ENCODE results near the gene TBXAS1.

Gene TBXAS1

GRCh38 chr7:140005341-140005740 lies 176.3 kb downstream of the TBXAS1 start:
- Histone ChIP-seq H3K36me3 (ENCODE audit: insufficient read depth, low read length) (no peaks in the 10 kb centered on the region), H3K9me3 (ENCODE audit: low read depth, low read length) (no peaks in the 10 kb centered on the region), H3K27ac (no peak overlapping the region), H3K4me3 (no peak overlapping the region), H3K9ac (ENCODE audit: insufficient read length) (no peak overlapping the region)
- no peak for DNase-seq (ENCODE audit: low read depth, low spot score)
- no peak for TF ChIP-seq POLR2AphosphoS5 (IDR thresholded peaks at IDR 0.05; ENCODE audit: borderline replicate concordance, low read depth, low read length)

- H3K36me3 ChIP-seq (ENCODE audit: insufficient read depth, low read length), result no peaks in the 10 kb centered on the region
- no peak for TF ChIP-seq EZH2 (IDR thresholded peaks at IDR 0.05)
- no peak for TF ChIP-seq POLR2AphosphoS5 (IDR thresholded peaks at IDR 0.05; ENCODE audit: borderline replicate concordance, low read depth, low read length)
- no peak for TF ChIP-seq FOXP2 (optimal IDR thresholded peaks at IDR 0.05; ENCODE audit: control extremely low read depth, extremely low read length, insufficient read depth)
- no peak overlapping the region for H3K9ac ChIP-seq (ENCODE audit: insufficient read length)
- no peak for DNase-seq (ENCODE audit: low read depth, low spot score)
- no peak overlapping the region for H3K4me3 ChIP-seq
- no peaks in the 10 kb centered on the region for H3K9me3 ChIP-seq (ENCODE audit: low read depth, low read length)
- no peak overlapping the region for H3K27ac ChIP-seq
Measured at GRCh38 chr7:140005754-140006503, 176.9 kb downstream of the TBXAS1 start.

- Histone ChIP-seq H3K4me3 (no peak overlapping the region), H3K36me3 (ENCODE audit: insufficient read depth, low read length) (no peaks in the 10 kb centered on the region), H3K27ac (no peak overlapping the region), H3K9me3 (ENCODE audit: low read depth, low read length) (no peaks in the 10 kb centered on the region), H3K9ac (ENCODE audit: insufficient read length) (no peak overlapping the region)
- no peak for DNase-seq (ENCODE audit: low read depth, low spot score)
- no peak for TF ChIP-seq EZH2 (IDR thresholded peaks at IDR 0.05)
- no peak for TF ChIP-seq POLR2AphosphoS5 (IDR thresholded peaks at IDR 0.05; ENCODE audit: borderline replicate concordance, low read depth, low read length)
- TF ChIP-seq FOXP2 (optimal IDR thresholded peaks at IDR 0.05; ENCODE audit: control extremely low read depth, extremely low read length, insufficient read depth), result no peak
Measured at GRCh38 chr7:140006600-140006999, 177.5 kb downstream of the TBXAS1 start.

GRCh38 chr7:140007051-140007690 lies 178.1 kb downstream of the TBXAS1 start:
- Histone ChIP-seq H3K36me3 (ENCODE audit: insufficient read depth, low read length) (no peaks in the 10 kb centered on the region), H3K9me3 (ENCODE audit: low read depth, low read length) (no peaks in the 10 kb centered on the region), H3K9ac (ENCODE audit: insufficient read length) (no peak overlapping the region), H3K4me3 (no peak overlapping the region), H3K27ac (no peak overlapping the region)
- TF ChIP-seq POLR2AphosphoS5 (IDR thresholded peaks at IDR 0.05; ENCODE audit: borderline replicate concordance, low read depth, low read length) (no peak), EZH2 (IDR thresholded peaks at IDR 0.05) (no peak), FOXP2 (optimal IDR thresholded peaks at IDR 0.05; ENCODE audit: control extremely low read depth, extremely low read length, insufficient read depth) (no peak)
- no peak for DNase-seq (ENCODE audit: low read depth, low spot score)

GRCh38 chr7:140008755-140009610 lies 179.9 kb downstream of the TBXAS1 start:
- H3K9ac ChIP-seq (ENCODE audit: insufficient read length), result no peak overlapping the region
- no peaks in the 10 kb centered on the region for H3K9me3 ChIP-seq (ENCODE audit: low read depth, low read length)
- TF ChIP-seq FOXP2 (optimal IDR thresholded peaks at IDR 0.05; ENCODE audit: control extremely low read depth, extremely low read length, insufficient read depth) (no peak), POLR2AphosphoS5 (IDR thresholded peaks at IDR 0.05; ENCODE audit: borderline replicate concordance, low read depth, low read length) (no peak), EZH2 (IDR thresholded peaks at IDR 0.05) (no peak)
- no peak overlapping the region for H3K4me3 ChIP-seq
- no peak for DNase-seq (ENCODE audit: low read depth, low spot score)
- no peak overlapping the region for H3K27ac ChIP-seq
- H3K36me3 ChIP-seq (ENCODE audit: insufficient read depth, low read length), result no peaks in the 10 kb centered on the region

DNA sequence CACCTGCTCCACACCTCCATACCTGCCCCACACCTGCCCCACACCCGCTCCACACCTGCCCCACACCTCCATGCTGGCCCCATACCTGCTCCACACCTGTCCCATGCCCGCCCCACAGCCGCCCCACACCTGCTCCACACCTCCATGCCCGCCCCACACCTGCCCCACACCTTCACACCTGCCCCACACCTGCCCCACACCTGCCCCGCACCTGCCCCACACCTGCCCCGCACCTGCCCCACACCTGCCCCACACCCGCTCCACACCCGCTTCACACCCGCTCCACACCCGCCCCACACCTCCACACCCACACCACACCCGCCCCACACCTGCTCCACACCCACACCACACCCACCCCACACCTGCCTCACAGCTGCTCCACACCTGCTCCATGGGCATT lies 180.7 kb downstream of the TBXAS1 start:
- DNase-seq (ENCODE audit: low read depth, low spot score), result no peak
- H3K36me3 ChIP-seq (ENCODE audit: insufficient read depth, low read length), result no peaks in the 10 kb centered on the region
- no peak overlapping the region for H3K9ac ChIP-seq (ENCODE audit: insufficient read length)
- H3K9me3 ChIP-seq (ENCODE audit: low read depth, low read length), result no peaks in the 10 kb centered on the region
- TF ChIP-seq POLR2AphosphoS5 (IDR thresholded peaks at IDR 0.05; ENCODE audit: borderline replicate concordance, low read depth, low read length) (no peak), FOXP2 (optimal IDR thresholded peaks at IDR 0.05; ENCODE audit: control extremely low read depth, extremely low read length, insufficient read depth) (no peak), EZH2 (IDR thresholded peaks at IDR 0.05) (no peak)
- H3K27ac ChIP-seq, result no peak overlapping the region
- no peak overlapping the region for H3K4me3 ChIP-seq

DNA sequence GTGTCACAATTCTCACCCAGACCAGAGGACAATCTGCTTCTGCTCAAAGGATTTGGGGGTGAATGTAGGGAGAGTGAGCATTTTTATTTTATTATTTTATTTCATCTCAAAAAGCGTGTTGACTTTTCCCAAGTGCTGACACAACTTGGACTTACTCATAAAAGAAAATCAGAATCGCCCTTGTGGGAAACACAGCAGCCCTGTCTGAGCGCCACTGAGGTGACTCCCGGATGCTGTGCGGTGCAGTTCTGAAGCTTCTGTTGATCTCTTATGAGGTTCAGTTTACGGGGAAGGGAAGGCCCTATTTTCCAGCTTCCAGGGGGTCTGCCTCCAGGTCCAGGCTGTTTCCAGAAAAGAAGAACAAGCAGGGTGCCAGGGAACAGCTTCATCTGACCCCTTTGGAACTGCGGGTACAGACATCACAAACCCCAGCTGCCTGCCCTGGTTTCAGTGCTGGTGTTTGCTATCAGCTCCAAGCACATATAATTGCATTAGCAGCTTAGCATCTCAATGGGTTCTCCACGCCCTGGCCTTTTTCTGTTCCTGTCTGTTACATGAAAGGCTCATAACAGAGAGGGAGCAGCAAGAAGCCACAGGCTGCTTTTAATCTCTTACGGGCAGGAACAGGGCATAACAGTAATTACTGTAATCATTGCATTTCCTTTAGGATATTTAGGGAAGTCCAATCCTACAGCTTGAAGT lies 181.3 kb downstream of the TBXAS1 start:
- Histone ChIP-seq H3K9ac (ENCODE audit: insufficient read length) (no peak overlapping the region), H3K9me3 (ENCODE audit: low read depth, low read length) (no peaks in the 10 kb centered on the region), H3K27ac (no peak overlapping the region), H3K4me3 (no peak overlapping the region), H3K36me3 (ENCODE audit: insufficient read depth, low read length) (no peaks in the 10 kb centered on the region)
- TF ChIP-seq POLR2AphosphoS5 (IDR thresholded peaks at IDR 0.05; ENCODE audit: borderline replicate concordance, low read depth, low read length), result no peak
- no peak for TF ChIP-seq EZH2 (IDR thresholded peaks at IDR 0.05)
- TF ChIP-seq FOXP2 (optimal IDR thresholded peaks at IDR 0.05; ENCODE audit: control extremely low read depth, extremely low read length, insufficient read depth), result no peak
- no peak for DNase-seq (ENCODE audit: low read depth, low spot score)

GRCh38 chr7:140013676-140014075 lies 184.6 kb downstream of the TBXAS1 start:
- TF ChIP-seq POLR2AphosphoS5 (IDR thresholded peaks at IDR 0.05; ENCODE audit: borderline replicate concordance, low read depth, low read length) (no peak), FOXP2 (optimal IDR thresholded peaks at IDR 0.05; ENCODE audit: control extremely low read depth, extremely low read length, insufficient read depth) (no peak), EZH2 (IDR thresholded peaks at IDR 0.05) (no peak)
- Histone ChIP-seq H3K36me3 (ENCODE audit: insufficient read depth, low read length) (no peaks in the 10 kb centered on the region), H3K9ac (ENCODE audit: insufficient read length) (no peak overlapping the region), H3K4me3 (no peak overlapping the region), H3K27ac (no peak overlapping the region), H3K9me3 (ENCODE audit: low read depth, low read length) (no peaks in the 10 kb centered on the region)
- DNase-seq (ENCODE audit: low read depth, low spot score), result no peak

All from SK-N-MC (cell line).